ENCODE data around the gene KLHL14.
"Not testable (repeated sequence)": the region's sequence is repeated elsewhere in the genome, so short reads cannot be mapped to it uniquely, and the experiment has no call there.

Gene KLHL14, protein sequence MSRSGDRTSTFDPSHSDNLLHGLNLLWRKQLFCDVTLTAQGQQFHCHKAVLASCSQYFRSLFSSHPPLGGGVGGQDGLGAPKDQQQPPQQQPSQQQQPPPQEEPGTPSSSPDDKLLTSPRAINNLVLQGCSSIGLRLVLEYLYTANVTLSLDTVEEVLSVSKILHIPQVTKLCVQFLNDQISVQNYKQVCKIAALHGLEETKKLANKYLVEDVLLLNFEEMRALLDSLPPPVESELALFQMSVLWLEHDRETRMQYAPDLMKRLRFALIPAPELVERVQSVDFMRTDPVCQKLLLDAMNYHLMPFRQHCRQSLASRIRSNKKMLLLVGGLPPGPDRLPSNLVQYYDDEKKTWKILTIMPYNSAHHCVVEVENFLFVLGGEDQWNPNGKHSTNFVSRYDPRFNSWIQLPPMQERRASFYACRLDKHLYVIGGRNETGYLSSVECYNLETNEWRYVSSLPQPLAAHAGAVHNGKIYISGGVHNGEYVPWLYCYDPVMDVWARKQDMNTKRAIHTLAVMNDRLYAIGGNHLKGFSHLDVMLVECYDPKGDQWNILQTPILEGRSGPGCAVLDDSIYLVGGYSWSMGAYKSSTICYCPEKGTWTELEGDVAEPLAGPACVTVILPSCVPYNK

GRCh38 chr18:32772581-32773381 is at the start of gene KLHL14:
Gene KLHL14 (minus strand): TSS chr18:32773023. CDS start chr18:32770591, 2,432 bp downstream.
- DNase-seq, result no peak

DNA sequence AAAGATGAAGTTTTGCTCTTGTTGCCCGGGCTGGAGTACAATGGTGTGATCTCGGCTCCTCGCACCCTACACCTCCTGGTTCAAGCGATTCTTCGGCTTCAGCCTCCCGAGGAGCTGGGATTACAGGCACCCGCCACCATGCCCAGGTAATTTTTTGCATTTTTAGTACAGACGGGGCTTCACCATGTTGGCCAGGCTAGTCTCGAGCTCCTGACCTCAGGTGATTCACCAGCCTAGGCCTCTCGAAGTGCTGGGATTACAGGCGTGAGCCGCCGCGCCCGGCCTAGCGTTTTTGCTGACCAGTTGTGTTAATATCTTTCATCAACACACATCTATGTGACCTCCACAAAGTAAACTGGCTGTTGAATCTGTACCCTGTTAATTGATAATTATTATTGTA is 49.4 kb upstream of the KLHL14 start:
- DNase-seq, result no peak

DNA sequence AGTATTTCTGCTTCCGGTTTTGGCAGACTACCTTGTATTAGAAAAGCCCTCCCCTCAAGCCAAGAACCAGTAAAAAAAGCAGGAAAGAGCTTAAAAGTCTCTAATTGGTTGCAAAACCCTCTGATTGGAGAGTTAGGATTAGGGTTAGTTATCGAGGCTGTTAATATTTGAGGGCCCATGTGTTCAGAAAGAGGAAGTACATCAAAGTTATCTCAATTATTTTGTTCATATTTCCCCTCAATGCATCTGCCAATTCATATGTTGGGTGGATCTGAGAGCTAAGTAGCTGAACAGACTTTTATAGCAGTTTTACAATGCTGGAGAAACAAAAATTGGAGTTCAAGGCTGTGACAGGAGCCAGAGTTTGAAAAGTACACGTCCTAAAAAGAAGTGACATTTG is 43.1 kb upstream of the KLHL14 start:
- no peak for DNase-seq

DNA sequence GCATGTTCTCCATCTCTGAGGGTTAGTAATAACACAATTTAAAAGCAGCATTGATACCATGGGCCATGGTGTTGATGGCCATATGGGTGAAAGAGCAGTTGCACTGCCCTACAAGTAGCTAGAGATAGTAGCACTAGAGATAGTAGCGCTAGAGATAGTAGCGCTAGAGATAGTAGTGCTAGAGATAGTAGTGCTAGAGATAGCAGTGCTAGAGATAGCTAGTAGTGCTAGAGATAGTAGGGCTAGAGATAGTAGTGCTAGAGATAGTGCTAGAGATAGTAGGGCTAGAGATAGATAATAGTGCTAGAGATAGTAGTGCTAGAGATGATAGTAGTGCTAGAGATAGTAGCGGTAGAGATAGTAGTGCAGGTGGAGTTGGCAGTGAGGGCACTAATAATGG is 39.5 kb upstream of the KLHL14 start:
- no peak for DNase-seq

DNA sequence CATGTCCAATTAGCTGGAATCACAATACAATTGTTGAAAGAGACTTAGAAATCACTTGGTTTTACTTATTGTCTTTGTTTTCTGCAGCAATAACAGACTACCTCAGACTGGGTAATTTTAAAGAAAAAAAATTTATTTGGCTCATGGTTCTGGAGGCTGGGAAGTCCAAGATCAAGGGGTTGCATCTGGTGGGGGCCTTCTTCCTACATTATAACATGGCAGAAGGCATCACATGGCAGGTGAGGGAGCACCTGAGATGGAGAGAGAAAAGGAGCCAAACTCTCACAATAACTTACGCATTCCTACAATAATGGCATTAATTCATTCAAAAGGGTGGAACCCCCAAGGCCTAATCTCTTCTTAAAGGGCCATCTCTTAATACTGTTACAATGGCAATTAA is 37.5 kb upstream of the KLHL14 start:
- DNase-seq, result no peak

DNA sequence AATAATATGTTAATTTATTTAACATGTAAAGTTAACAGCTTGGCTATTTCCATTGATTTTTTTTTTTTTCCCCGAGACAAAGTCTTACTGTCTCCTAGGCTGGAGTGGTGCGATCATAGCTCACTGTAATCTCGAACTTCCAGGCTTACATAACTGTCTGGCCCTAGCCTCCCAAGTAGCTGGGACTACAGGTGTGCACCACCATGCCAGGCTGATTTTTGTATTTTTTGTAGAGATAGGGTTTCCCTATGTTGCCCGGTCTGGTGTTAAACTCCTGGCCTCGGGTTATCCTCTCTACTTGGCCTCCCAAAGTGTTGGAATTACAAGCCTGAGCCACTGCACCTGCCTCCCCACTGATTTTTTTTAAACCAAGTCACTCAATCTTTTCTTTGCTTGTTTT is 32.5 kb upstream of the KLHL14 start:
- no peak for DNase-seq

DNA sequence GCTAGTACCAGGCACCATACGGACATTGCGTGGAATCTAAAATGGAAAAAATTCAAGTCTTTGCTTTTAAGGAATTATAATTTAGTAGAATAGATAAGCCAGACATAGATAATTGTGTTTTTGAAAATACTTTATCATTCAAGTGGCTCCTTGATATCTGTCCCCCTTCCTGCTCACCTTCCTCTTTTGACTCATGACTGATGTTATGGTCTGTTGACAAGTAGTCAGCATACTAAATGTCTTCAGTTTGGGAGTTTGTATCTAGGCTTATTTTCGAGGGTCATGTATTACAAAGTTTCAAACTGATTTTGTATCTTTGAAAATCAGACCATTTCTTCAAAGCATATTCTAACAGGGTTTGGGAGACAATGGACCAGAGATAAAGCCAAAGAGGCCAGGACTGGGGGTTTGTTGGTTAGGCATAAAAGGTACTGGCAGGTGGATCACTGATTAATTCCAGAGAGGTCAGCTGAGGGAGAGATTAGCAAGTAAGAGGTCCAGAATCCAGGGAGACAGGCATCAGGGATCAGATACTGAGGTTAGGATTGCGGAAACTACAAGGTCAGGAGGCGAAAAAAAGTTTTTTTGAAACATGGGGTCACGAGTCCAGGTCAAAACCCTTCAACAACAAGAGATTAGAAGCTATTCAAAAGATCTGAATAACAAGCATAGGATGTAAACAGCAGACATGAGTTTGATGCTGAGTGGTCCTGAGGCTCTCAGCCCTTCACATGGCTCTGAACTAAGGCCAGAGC is 31.5 kb upstream of the KLHL14 start:
- no peak for DNase-seq

DNA sequence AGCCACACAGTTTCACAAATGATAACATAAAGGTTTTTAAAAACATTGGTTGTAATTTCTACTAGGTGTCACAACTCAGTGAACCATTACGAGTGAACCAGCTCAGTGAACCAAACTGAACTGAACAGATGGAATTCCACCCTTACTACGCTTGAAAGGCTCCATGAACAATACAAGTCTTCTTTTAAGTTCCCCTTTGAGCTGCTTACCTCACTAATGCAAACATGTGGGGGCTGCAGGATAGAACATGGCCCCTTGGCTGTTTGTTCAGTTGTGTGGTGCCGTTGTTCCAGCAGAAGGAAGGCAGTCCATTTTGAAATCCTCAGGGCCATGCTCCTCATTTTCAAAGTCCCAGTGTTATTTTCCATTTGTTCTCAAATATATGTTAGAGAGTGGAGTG is 30.7 kb upstream of the KLHL14 start:
- DNase-seq, result no peak

GRCh38 chr18:32802591-32803451 is 30.0 kb upstream of the KLHL14 start:
- no peak for DNase-seq

GRCh38 chr18:32801228-32801627 is 28.4 kb upstream of the KLHL14 start:
- DNase-seq, result no peak

DNA sequence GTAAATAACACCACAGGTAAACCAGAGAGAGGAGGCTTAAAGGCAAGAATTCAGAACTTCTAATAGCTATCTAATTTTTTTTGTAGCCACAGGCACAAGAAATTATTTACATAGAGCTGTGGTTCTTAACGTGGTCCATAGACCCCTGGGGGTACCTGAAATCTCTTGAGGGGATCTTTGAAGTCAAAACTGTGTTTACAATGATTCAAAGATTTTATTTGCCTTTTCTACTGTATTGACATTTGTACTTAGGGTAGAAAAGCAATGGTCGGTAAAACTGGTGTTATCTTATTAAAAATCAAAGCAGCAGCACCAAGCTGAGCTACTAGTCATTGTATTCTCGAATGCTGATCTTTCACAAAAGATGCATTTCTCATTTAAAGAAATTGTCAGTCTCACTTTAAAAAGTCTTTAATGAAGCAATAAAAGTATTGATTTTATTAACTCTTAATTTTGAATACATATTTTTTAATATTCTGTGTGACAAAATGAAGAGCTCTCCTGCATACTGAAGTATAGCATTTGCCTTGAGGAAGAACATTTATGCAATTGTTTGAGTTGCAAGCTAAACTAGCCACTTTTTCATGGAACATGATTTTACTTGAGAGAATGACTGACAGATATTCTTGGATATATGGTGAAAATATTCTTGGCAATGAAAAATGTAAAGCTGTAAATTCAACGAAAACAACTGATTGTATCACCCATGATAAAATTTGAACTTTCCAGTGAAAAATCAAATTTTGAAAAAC is 25.6 kb upstream of the KLHL14 start:
- DNase-seq, result no peak

- not testable (repeated sequence) for DNase-seq
These were observed 21.8 kb upstream of the KLHL14 start for GRCh38 chr18:32794667-32795066.

DNA sequence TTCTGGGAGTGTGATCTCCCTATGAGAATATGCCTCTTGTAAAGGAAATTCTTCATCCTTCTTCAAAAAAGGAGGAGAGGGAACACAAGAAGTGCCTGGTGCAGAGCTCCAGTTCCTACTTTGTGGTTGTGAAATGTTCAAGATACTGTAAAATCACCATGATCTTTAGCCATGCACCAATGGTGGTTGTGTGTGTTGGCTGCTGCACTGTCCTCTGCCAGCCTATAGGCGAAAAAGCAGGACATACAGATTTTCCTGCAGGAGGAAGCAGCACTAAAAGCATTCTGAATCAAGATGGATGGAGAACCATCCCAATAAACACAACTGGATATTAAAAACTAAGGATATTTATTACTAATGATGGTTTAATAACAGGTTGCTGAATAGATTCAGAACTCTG is 6.2 kb upstream of the KLHL14 start:
- DNase-seq, result no peak

GRCh38 chr18:32777049-32777448 is 4.2 kb upstream of the KLHL14 start:
- DNase-seq, result no peak

DNA sequence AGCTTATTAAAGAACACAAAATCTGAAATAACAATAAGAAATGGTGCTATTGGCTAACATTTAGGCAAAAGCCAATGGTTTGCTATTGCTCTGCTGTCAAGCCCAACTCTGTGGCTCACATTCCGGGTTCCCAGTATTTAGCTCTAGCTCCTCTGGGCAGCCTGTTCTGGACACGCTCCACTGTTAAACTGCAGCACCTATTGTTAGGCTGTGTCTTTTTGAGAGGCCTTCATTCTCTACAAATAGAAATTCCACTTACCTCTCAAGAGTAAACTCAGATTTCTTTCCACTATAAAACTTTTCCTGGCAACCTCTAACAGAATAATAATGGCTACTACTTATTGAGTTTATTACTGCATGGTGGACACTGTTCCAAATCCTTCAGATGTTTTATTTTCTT is 3.7 kb upstream of the KLHL14 start:
- no peak for DNase-seq

DNA sequence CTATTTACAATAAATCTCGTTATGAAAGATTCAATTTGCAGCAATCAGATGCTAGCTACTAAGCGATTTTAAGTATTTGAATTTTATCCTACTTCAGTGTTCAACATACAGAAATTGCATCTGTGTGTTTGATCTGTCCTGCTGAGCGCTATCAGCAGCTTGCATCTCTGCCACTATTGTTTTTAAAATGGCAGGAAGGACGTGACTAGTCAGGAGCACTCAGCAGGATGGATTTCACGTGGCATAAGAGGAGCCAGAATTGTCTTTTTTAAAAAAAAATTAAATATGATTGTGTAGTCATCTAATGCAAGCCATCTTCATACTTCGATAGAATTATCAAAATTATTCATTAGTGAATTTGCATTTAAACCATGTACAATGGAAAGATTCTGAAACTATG is 2.8 kb upstream of the KLHL14 start:
- no peak for DNase-seq

DNA sequence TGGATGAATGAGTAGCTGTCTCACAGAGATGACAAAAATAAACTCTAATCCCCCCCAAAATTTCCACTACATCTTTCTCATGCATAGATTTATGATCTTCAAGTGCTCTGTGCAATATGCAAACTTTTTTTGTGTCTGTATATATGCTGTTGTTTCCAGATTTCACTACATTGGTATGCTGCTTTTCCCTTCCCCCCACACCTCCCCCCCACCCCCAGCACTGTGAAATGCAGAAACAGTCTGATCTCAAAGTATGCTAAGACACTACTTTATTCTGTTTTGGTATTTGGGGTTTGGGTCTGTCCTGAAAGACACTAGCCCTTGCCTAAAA is 524 bp upstream of the KLHL14 start:
- no peak for DNase-seq

GRCh38 chr18:32771871-32772580 is 797 bp downstream of the KLHL14 start:
- DNase-seq, result no peak

GRCh38 chr18:32771169-32771751 is 1.6 kb downstream of the KLHL14 start:
- DNase-seq, result no peak

DNA sequence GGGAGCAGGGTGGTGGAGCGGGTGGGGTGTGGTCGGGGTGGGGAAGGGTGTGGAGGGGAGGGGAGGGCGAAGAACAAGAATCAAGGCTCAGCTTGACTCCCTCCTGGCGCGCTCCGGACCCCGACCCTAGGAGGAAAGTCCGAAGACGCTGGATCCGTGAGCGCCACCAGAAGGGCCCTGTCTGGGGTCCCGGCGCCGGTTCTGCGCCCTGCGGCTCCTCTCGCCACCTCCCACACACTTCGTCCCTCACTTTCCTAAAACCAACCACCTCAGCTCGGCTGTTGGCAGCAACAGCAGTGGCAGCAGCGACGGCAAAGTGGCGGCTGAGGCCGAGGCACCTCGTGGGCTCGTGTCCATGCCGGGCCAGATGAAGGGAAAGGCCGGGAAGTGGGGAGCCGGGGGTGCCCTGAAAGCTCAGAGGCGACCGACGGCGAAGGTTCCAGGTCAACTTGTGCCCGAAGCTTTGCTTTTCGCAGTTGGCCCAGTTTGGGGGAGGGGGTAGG is 2.1 kb downstream of the KLHL14 start:
- DNase-seq, result no peak

Measured in stimulated activated CD4-positive, alpha-beta T cell treated with anti-CD3 and anti-CD28 coated beads, Interleukin-2, amount 100 ng/mL, for 48 hours (primary cell).